ENCODE results near the gene ZNF678. TPM values are rescaled to one million over a fixed set of nuclear protein-coding genes. Genes with fewer than 3 reads are reported as not detected.

The ZNF678 gene
- total and polyA plus RNA-seq, 9 of the 15 experiments (the other 6 are each of a cell fraction or from before 2014, with no cell fraction given): 3.0 to 16.8 (median 8.0) TPM

GRCh38 chr1:227613526-227613925, 50.2 kb downstream of the ZNF678 start:
- no TSS peak for BruUV-seq (replicated peaks)
- Histone ChIP-seq H3K9me3 (replicated peaks; ENCODE audit: control insufficient read depth, insufficient read depth, low read depth, low read length) (no peaks in the 10 kb centered on the region; the same call in 1 of the 2 replicates), H3K27me3 (ENCODE audit: control insufficient read depth in 2 of 2, insufficient read depth in 2 of 2, low read length in 2 of 2) (no peaks in the 10 kb centered on the region), H3K4me3 (no peak overlapping the region), H4K20me1 (replicated peaks; ENCODE audit: control insufficient read depth, insufficient read depth, low read length) (no peaks in the 10 kb centered on the region), H3K4me2 (ENCODE audit: insufficient read depth, low read length) (no peak overlapping the region), H3K9ac (ENCODE audit: insufficient read depth in 1 of 2, low read depth in 2 of 2, low read length in 2 of 2) (no peak overlapping the region), H3K79me2 (ENCODE audit: control insufficient read depth, insufficient read depth, low read length) (no peaks in the 10 kb centered on the region), H2AFZ (ENCODE audit: low read depth, low read length) (no peak overlapping the region), H3K9me1 (ENCODE audit: control insufficient read depth, insufficient read depth, low read length) (no peaks in the 10 kb centered on the region), H3K4me1 (replicated peaks in 1 of 2; ENCODE audit: control insufficient read depth in 2 of 2, insufficient read depth in 2 of 2, low read length in 2 of 2) (no peaks in the 10 kb centered on the region), H3K36me3 (ENCODE audit: control insufficient read depth, insufficient read depth, low read length) (no peaks in the 10 kb centered on the region), H3K27ac (ENCODE audit: extremely low read depth, low read depth, low read length) (no peak overlapping the region)
- WGBS (ENCODE audit: insufficient coverage, low coverage, missing lambda C conversion rate): 0% methylated on average over 1 of the region's 1 CpG
- no peak for TF ChIP-seq DNMT1 (IDR thresholded peaks at IDR 0.05)
- no peak for TF ChIP-seq TBL1XR1 (IDR thresholded peaks at IDR 0.05; ENCODE audit: low read length in 2 of 2)
- no peak for TF ChIP-seq KAT8 (IDR thresholded peaks at IDR 0.05; ENCODE audit: low read depth)
- no peak for TF ChIP-seq HOXB6 (CRISPR knock-in tag; IDR thresholded peaks at IDR 0.05; ENCODE audit: borderline replicate concordance)
- TF ChIP-seq POLR3A (IDR thresholded peaks at IDR 0.05; ENCODE audit: borderline replicate concordance, extremely low read depth, insufficient read depth, insufficient read length): no peak
- no peak for TF ChIP-seq FOXP1 (CRISPR knock-in tag; IDR thresholded peaks at IDR 0.05)
- TF ChIP-seq CBFA2T3 (IDR thresholded peaks at IDR 0.05): no peak
- POLR2A ChIA-PET: interaction anchor here (0.9 kb wide), 1 partner anchor 21 kb away, joined by 3 read pairs; no protein-coding TSS in a partner anchor
- FAIRE-seq: no peak
- no peak for DNase-seq (ENCODE audit: extremely low read depth in 1 of 4, low spot score in 3 of 4)
- ATAC-seq: no peak
- CTCF ChIA-PET (ENCODE audit: low intra/inter-chr PET ratio): no interaction called here
- in situ Hi-C loops (cut with MboI) (no loop called here), intact Hi-C loops (cut with micrococcal nuclease) (no loop called here)

- H3K27ac ChIP-seq (ENCODE audit: extremely low read depth, low read depth, low read length): no peak overlapping the region
- H3K4me3 ChIP-seq: no peak overlapping the region
- H3K9me1 ChIP-seq (ENCODE audit: control insufficient read depth, insufficient read depth, low read length): no peaks in the 10 kb centered on the region
- ChIA-PET POLR2A (interaction anchor here (0.6 kb wide), 1 partner anchor 717 kb away, joined by 3 read pairs; no protein-coding TSS in a partner anchor), CTCF (ENCODE audit: low intra/inter-chr PET ratio) (no interaction called here)
- ATAC-seq: no peak
- 25% methylated on average over 1 of the region's 1 CpG for WGBS (ENCODE audit: insufficient coverage, low coverage, missing lambda C conversion rate)
- H2AFZ ChIP-seq (ENCODE audit: low read depth, low read length): no peak overlapping the region
- no peaks in the 10 kb centered on the region for H3K4me1 ChIP-seq (replicated peaks in 1 of 2; ENCODE audit: control insufficient read depth in 2 of 2, insufficient read depth in 2 of 2, low read length in 2 of 2)
- no TSS peak for BruUV-seq (replicated peaks)
- no peaks in the 10 kb centered on the region for H3K36me3 ChIP-seq (ENCODE audit: control insufficient read depth, insufficient read depth, low read length)
- no peaks in the 10 kb centered on the region for H4K20me1 ChIP-seq (replicated peaks; ENCODE audit: control insufficient read depth, insufficient read depth, low read length)
- H3K4me2 ChIP-seq (ENCODE audit: insufficient read depth, low read length): no peak overlapping the region
- peaks cover 2% of the 10 kb centered on the region for H3K9me3 ChIP-seq (replicated peaks; ENCODE audit: control insufficient read depth, insufficient read depth, low read depth, low read length)
- H3K9ac ChIP-seq (ENCODE audit: insufficient read depth in 1 of 2, low read depth in 2 of 2, low read length in 2 of 2): no peak overlapping the region
- intact Hi-C loops (cut with micrococcal nuclease): no loop called here
- DNase-seq (ENCODE audit: extremely low read depth in 1 of 4, low spot score in 3 of 4): no peak
- no peaks in the 10 kb centered on the region for H3K79me2 ChIP-seq (ENCODE audit: control insufficient read depth, insufficient read depth, low read length)
- in situ Hi-C loops (cut with MboI): no loop called here
- no peak for FAIRE-seq
- H3K27me3 ChIP-seq (ENCODE audit: control insufficient read depth in 2 of 2, insufficient read depth in 2 of 2, low read length in 2 of 2): no peaks in the 10 kb centered on the region
- TF ChIP-seq ZNF79 (CRISPR knock-in tag; IDR thresholded peaks at IDR 0.05; ENCODE audit: low read depth): no peak
- no peak for TF ChIP-seq SIX5 (IDR thresholded peaks at IDR 0.05; ENCODE audit: borderline replicate concordance in 1 of 2, insufficient read depth in 1 of 2, low read depth in 1 of 2, low read length in 2 of 2)
- TF ChIP-seq TCF7 (IDR thresholded peaks at IDR 0.05; ENCODE audit: borderline replicate concordance): no peak
- TF ChIP-seq NR2C2 (CRISPR knock-in tag; IDR thresholded peaks at IDR 0.05): no peak
- TF ChIP-seq NR2C2 (tag; IDR thresholded peaks at IDR 0.05): no peak
- no peak for TF ChIP-seq MECOM (CRISPR knock-in tag; IDR thresholded peaks at IDR 0.05)
- TF ChIP-seq TRIM28 (IDR thresholded peaks at IDR 0.05): no peak
- TF ChIP-seq FOXK1 (CRISPR knock-in tag; IDR thresholded peaks at IDR 0.05; ENCODE audit: borderline replicate concordance): no peak
- TF ChIP-seq TGIF2 (CRISPR knock-in tag; IDR thresholded peaks at IDR 0.05): no peak
- no peak for TF ChIP-seq CSDE1 (IDR thresholded peaks at IDR 0.05)
- TF ChIP-seq ZSCAN32 (CRISPR knock-in tag; IDR thresholded peaks at IDR 0.05): no peak
- no peak for TF ChIP-seq NEUROD1 (IDR thresholded peaks at IDR 0.05; ENCODE audit: borderline replicate concordance, low read depth, low read length, partially characterized antibody)
- no peak for TF ChIP-seq ZNF644 (tag; IDR thresholded peaks at IDR 0.05; ENCODE audit: low read depth)
- TF ChIP-seq EWSR1 (IDR thresholded peaks at IDR 0.05; ENCODE audit: borderline replicate concordance, low read depth, partially characterized antibody): no peak
Measured at GRCh38 chr1:227621211-227621610, 57.9 kb downstream of the ZNF678 start.

Measured in K562 (cell line).